ENCODE data around the gene MOB1B.
"Not testable (repeated sequence)": the region's sequence is repeated elsewhere in the genome, so short reads cannot be mapped to it uniquely, and the experiment has no call there.

DNA sequence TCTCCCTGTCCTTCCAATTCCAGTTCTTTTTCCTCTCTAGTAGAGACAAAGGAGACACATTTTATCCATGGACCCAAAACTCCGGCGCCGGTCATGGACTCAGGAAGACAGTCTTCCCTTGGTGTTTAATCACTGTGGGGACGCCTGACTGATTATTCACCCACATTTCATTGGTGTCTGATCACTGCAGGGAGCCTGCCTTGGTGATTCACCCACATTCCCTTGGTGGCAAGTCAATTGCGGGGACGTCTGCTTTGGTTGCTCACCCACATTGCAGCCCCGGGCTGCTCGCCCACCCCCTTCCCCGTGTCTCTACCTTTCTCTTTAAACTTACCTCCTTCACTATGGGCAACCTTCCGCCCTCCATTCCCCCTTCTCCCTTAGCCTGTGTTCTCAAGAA is 129.9 kb downstream of the MOB1B start:
- not testable (repeated sequence) for TF ChIP-seq POLR2A (IDR thresholded peaks at IDR 0.05; ENCODE audit: low read depth, low read length); POLR2AphosphoS5 (IDR thresholded peaks at IDR 0.05; ENCODE audit: low read depth, low read length); TAF1 (IDR thresholded peaks at IDR 0.05; ENCODE audit: borderline replicate concordance, low read depth, low read length)
